IMR-90 (cell line): Measurements from ENCODE around the gene ANKRD22. TPM values are rescaled to one million over a fixed set of nuclear protein-coding genes. Genes with fewer than 3 reads are reported as not detected.

Source experiments
- ATAC-seq: fragments of 200-7000 bp; cut with Tn5 transposase; 2 replicates; pipeline ENCODE4 v1.9.1; 2020; ENCODE audit warnings: low read depth, mild to moderate bottlenecking, moderate library complexity
- BruUV-seq: library from RNA; stranded (reverse); fragments of 400-500 nt; replicated peaks from 2 replicates; lab custom pipeline; 2021; lab: Mats Ljungman, UMichigan
- CTCF ChIA-PET: fragments of 300-600 bp; formaldehyde crosslinking; extraction: SDS; loops from one replicate; lab custom pipeline; 2021; ENCODE audit warnings: antibody characterized with exemption; lab: Yijun Ruan, JAX
- POLR2A ChIA-PET: fragments of 300-600 bp; sonication (Branson Sonifier 250); formaldehyde crosslinking; loops from one replicate; lab custom pipeline; 2022; ENCODE audit warnings: antibody characterized with exemption; ENCODE audit not compliant: unreplicated experiment; lab: Charles Lee
- DNase-seq: peaks from one replicate; pipeline ENCODE4 v3.0.0; 2013
- H2AFZ ChIP-seq: replicated peaks from 2 replicates; pipeline ENCODE3; 2013; ENCODE audit warnings: low read length, mild to moderate bottlenecking; ENCODE audit not compliant: poor library complexity
- H2AK5ac ChIP-seq: 2 replicates; pipeline ENCODE4 v1.6.1; 2013; ENCODE audit warnings: low read depth, low read length, inconsistent platforms
- H2AK9ac ChIP-seq: replicated peaks from 2 replicates; pipeline ENCODE3; 2013; ENCODE audit warnings: mild to moderate bottlenecking, low read depth, low read length, moderate library complexity; ENCODE audit not compliant: poor library complexity
- H2BK120ac ChIP-seq: 2 replicates; pipeline ENCODE4 v1.6.1; 2013; ENCODE audit warnings: low read depth, low read length, inconsistent platforms
- H2BK15ac ChIP-seq: 3 replicates; pipeline ENCODE4 v1.6.1; 2013; ENCODE audit warnings: low read depth, low read length, inconsistent platforms
- H2BK20ac ChIP-seq: 2 replicates; pipeline ENCODE4 v1.6.1; 2013; ENCODE audit warnings: low read depth, mild to moderate bottlenecking, inconsistent platforms, low read length, moderate library complexity
- H2BK5ac ChIP-seq: 2 replicates; pipeline ENCODE4 v1.6.1; 2013; ENCODE audit warnings: mild to moderate bottlenecking, low read depth, low read length, inconsistent platforms; ENCODE audit not compliant: poor library complexity, severe bottlenecking
- H3K14ac ChIP-seq: replicated peaks from 2 replicates; pipeline ENCODE4 v1.6.1; 2013; ENCODE audit warnings: low read depth, low read length, inconsistent platforms
- H3K18ac ChIP-seq: 2 replicates; pipeline ENCODE4 v1.6.1; 2013; ENCODE audit warnings: low read depth, low read length, control low read depth
- H3K23ac ChIP-seq: 2 replicates; pipeline ENCODE4 v1.6.1; 2013; ENCODE audit warnings: low read depth, low read length, inconsistent platforms
- H3K27ac ChIP-seq: 2 replicates; pipeline ENCODE4 v1.5.1; 2013; ENCODE audit warnings: mild to moderate bottlenecking, control low read depth, low read length; ENCODE audit not compliant: insufficient read depth
- H3K27me3 ChIP-seq: 2 replicates; pipeline ENCODE4 v1.6.1; 2013; ENCODE audit warnings: low read length; ENCODE audit not compliant: control insufficient read depth, insufficient read depth
- H3K36me3 ChIP-seq: 2 replicates; pipeline ENCODE4 v1.6.1; 2013; ENCODE audit warnings: low read length, mixed read lengths; ENCODE audit not compliant: control insufficient read depth, insufficient read depth
- H3K4ac ChIP-seq: 2 replicates; pipeline ENCODE4 v1.6.1; 2013; ENCODE audit warnings: low read depth, low read length, inconsistent platforms
- H3K4me1 ChIP-seq: 2 replicates; pipeline ENCODE4 v1.6.1; 2013; ENCODE audit warnings: low read length, mixed read lengths; ENCODE audit not compliant: control insufficient read depth, insufficient read depth
- H3K4me2 ChIP-seq: 2 replicates; pipeline ENCODE4 v1.6.1; 2013; ENCODE audit warnings: low read depth, mild to moderate bottlenecking, control low read depth, low read length, moderate library complexity
- H3K4me3 ChIP-seq: 2 replicates; pipeline ENCODE4 v1.5.1; 2013; ENCODE audit warnings: low read depth, mild to moderate bottlenecking, control low read depth, low read length, moderate library complexity; ENCODE audit not compliant: insufficient read depth
- H3K56ac ChIP-seq: 2 replicates; pipeline ENCODE4 v1.6.1; 2013; ENCODE audit warnings: low read length, inconsistent platforms; ENCODE audit not compliant: insufficient read depth; ENCODE audit errors: extremely low read depth
- H3K79me1 ChIP-seq, 2 experiments: 2 replicates each; pipeline ENCODE4 v1.6.1; 2013; ENCODE audit warnings: low read length in 2 of 2, inconsistent platforms in 1 of 2, low read depth in 1 of 2
- H3K9ac ChIP-seq: 2 replicates; pipeline ENCODE4 v1.6.1; 2013; ENCODE audit warnings: low read depth, low read length, control low read depth
- H3K9me1 ChIP-seq: 2 replicates; pipeline ENCODE4 v1.6.1; 2013; ENCODE audit warnings: low read length, inconsistent platforms; ENCODE audit not compliant: insufficient read depth
- H3K9me3 ChIP-seq: 2 replicates; pipeline ENCODE4 v1.6.1; 2013; ENCODE audit warnings: low read length; ENCODE audit not compliant: control insufficient read depth, insufficient read depth
- H4K20me1 ChIP-seq: 2 replicates; pipeline ENCODE4 v1.6.1; 2013; ENCODE audit warnings: low read length, inconsistent platforms; ENCODE audit not compliant: insufficient read depth
- H4K5ac ChIP-seq: 2 replicates; pipeline ENCODE4 v1.6.1; 2013; ENCODE audit warnings: mild to moderate bottlenecking, low read depth, low read length, control low read depth
- H4K8ac ChIP-seq, 2 experiments: 2 replicates each; pipeline ENCODE4 v1.6.1; 2013; ENCODE audit warnings: low read depth in 2 of 2, low read length in 2 of 2, control low read depth in 1 of 2, inconsistent platforms in 1 of 2
- H4K91ac ChIP-seq: 2 replicates; pipeline ENCODE4 v1.6.1; 2013; ENCODE audit warnings: low read depth, low read length, inconsistent platforms; ENCODE audit not compliant: insufficient read depth
- MAZ ChIP-seq: IDR thresholded peaks from 2 replicates; pipeline ENCODE4 v1.6.1; 2012; ENCODE audit warnings: low read depth, mild to moderate bottlenecking, low read length, improper control_type of control experiment, moderate library complexity, borderline replicate concordance
- MXI1 ChIP-seq: IDR thresholded peaks from 2 replicates; pipeline ENCODE4 v1.6.1; 2012; ENCODE audit warnings: low read depth, mild to moderate bottlenecking, low read length, moderate library complexity, borderline replicate concordance
- RFX5 ChIP-seq: IDR thresholded peaks from 2 replicates; pipeline ENCODE4 v1.8.0; 2012; ENCODE audit warnings: low read depth, mild to moderate bottlenecking, low read length, moderate library complexity
- USF2 ChIP-seq: fragments of 150-350 bp; IDR thresholded peaks from 2 replicates; pipeline ENCODE4 v1.6.1; 2017; ENCODE audit warnings: mild to moderate bottlenecking, antibody characterized with exemption, low read length, low read depth
- WGBS, 2 experiments: methylation state at CpG; one replicate each; pipeline versions ENCODE4 v1.1.5 to v1.1.7; 2013; ENCODE audit warnings: missing lambda C conversion rate in 2 of 2; ENCODE audit not compliant: insufficient read length in 1 of 2; ENCODE audit errors: extremely low coverage in 2 of 2; 5-methylcytosine and 5-hydroxymethylcytosine counted together
- dilution Hi-C: fragments of 300-500 bp; cut with HindIII; formaldehyde crosslinking; loops from one replicate; pipeline ENCODE4 v1.14.3; 2018; ENCODE audit warnings: low sequenced_read_pairs; ENCODE audit not compliant: unreplicated experiment
- in situ Hi-C: fragments of 300-500 bp; cut with MboI; formaldehyde crosslinking; loops from 3 replicates; pipeline ENCODE4 v1.14.3; 2019; ENCODE audit warnings: low sequenced_read_pairs, inconsistent platforms, mixed read lengths
- intact Hi-C: fragments of 100-400 bp; cut with micrococcal nuclease; formaldehyde crosslinking; loops from 2 replicates; pipeline ENCODE4 v1.10.0; 2022
- polyA plus RNA-seq, 3 experiments: library from polyadenylated mRNA; depleted of rRNA; stranded (reverse); fragments of >200 nt; gene quantifications; 2 replicates each; pipeline ENCODE4 v1.2.3, GENCODE V29; 2012; ENCODE audit warnings: low replicate concordance in 1 of 3
- total RNA-seq: library from RNA; depleted of rRNA; stranded (reverse); fragments of >200 nt; gene quantifications from 2 replicates; pipeline ENCODE4 v1.2.3, GENCODE V29; 2012

Gene ANKRD22
- total and polyA plus RNA-seq, 2 of the 4 experiments (the other 2 are of a cell fraction) = not detected

- Histone ChIP-seq H3K14ac (no peak overlapping the region), H3K27me3 (no peaks in the 10 kb centered on the region), H3K9me1 (0 out of 2 replicates have a peak, but pooled peaks cover 2% of the 10 kb centered on the region), H2AK5ac (no peak overlapping the region), H3K4ac (no peak overlapping the region), H2BK15ac (no peak overlapping the region), H3K27ac (no peak overlapping the region), H3K18ac (no peak overlapping the region), H2BK5ac (no peak overlapping the region), H4K91ac (no peak overlapping the region), H4K5ac (no peak overlapping the region), H3K4me1 (no peaks in the 10 kb centered on the region), H3K79me1 (peaks cover 5 to 6% of the 10 kb centered on the region in 2 experiments), H2BK120ac (no peak overlapping the region), H3K23ac (no peak overlapping the region), H2BK20ac (no peak overlapping the region), H4K20me1 (no peaks in the 10 kb centered on the region), H4K8ac (no peak overlapping the region), H3K9ac (no peak overlapping the region; the same call in 1 of the 2 replicates), H2AK9ac (no peak overlapping the region), H3K4me2 (no peak overlapping the region), H2AFZ (no peak overlapping the region), H3K36me3 (no peaks in the 10 kb centered on the region), H3K4me3 (no peak overlapping the region), H3K56ac (no peak overlapping the region), H3K9me3 (no peaks in the 10 kb centered on the region)
- in situ Hi-C loops (no loop called here), dilution Hi-C loops (no loop called here), intact Hi-C loops (no loop called here)
- DNase-seq (no peak), ATAC-seq (no peak)
- BruUV-seq = no TSS peak
- ChIA-PET POLR2A (no interaction called here), CTCF (no interaction called here)
- no peak for TF ChIP-seq MXI1
- no peak for TF ChIP-seq MAZ
- TF ChIP-seq RFX5 = no peak
- no peak for TF ChIP-seq USF2
- WGBS, 2 experiments = no CpG with 5 or more reads among the region's 2 CpGs
Measured at GRCh38 chr10:88873757-88874156, 22.1 kb upstream of the ANKRD22 start.
